HG03097 (cell line): ENCODE measurements around the gene CCR9.

Experiments
- ATAC-seq: cut with Tn5 transposase; IDR thresholded peaks from one replicate; pipeline ENCODE4 v1.9.1; 2021; ENCODE audit not compliant: unreplicated experiment, low FRiP score

CCR9 gene

GRCh38 chr3:45950686-45951600 is 64.6 kb downstream of the CCR9 start:
- no peak for ATAC-seq

- ATAC-seq: no peak
These were observed 65.6 kb downstream of the CCR9 start for GRCh38 chr3:45951946-45952345.

GRCh38 chr3:45952456-45952855 is 66.1 kb downstream of the CCR9 start:
- no peak for ATAC-seq
